ENCODE data around the gene SEC16A. TPM values are rescaled to one million over a fixed set of nuclear protein-coding genes. Genes with fewer than 3 reads are reported as not detected.

Gene SEC16A
- total and polyA plus RNA-seq, 4 donors = 11.1 to 61.0 (median 58.1) TPM

DNA sequence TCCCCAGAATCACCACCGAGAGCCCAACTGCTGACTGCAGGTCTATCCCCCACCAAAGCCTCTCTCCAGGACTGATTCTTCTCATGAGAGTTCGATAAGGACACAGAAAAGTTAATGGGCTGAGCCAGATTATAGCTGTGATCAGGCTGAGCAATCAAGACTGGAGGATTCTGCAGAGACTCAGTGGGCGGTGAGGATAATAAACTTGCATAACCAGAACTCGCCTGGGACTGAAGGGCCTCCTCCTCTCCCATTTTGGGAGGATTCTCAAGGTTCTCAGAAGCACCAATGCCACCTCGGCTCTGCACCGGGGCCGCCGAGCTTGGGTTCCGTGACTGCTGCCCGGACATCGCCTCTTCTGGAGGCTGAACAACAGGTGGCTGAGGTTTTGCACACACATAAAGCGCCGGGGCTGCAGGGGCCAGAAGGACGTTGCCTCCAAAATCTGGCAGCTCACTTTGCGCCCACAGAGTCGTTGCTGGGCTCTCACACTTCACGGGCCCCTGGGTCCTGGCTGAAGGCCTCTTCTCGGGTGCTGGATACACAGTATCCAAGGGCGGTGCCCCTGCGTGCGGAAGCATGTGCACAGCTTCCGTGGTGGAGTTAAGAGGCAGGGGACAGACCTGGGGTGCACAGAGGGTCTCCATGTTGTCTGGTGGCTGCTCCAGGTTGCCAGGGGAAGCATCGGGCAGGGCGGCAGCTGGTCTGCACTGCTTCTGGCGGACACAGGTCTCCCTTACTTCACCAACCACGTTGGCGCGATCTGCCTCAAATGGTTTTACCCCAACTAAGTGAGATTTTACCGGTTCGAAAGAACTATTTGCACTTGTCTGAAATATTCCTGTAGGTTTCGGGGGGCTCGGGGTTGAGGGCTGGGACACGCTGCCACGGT is 7.6 kb downstream of the SEC16A start:
- WGBS, 2 donors = 91 to 93% methylated on average over 34 of the region's 34 CpGs
- no peak for DNase-seq
- Histone ChIP-seq H3K4me3 (ENCODE audit: low read length in 2 of 2) (no peak overlapping the region), H3K4me1 (ENCODE audit: control insufficient read depth in 1 of 2, insufficient read depth in 2 of 2, low read length in 2 of 2) (no peaks in the 10 kb centered on the region), H3K36me3 (ENCODE audit: control insufficient read depth in 1 of 2, insufficient read depth in 2 of 2, low read length in 1 of 2) (peaks cover 0 to 8% of the 10 kb centered on the region in 2 donors), H3K27me3 (ENCODE audit: control insufficient read depth in 1 of 2, insufficient read depth in 2 of 2, low read length in 1 of 2) (no peaks in the 10 kb centered on the region), H3K9me3 (ENCODE audit: control insufficient read depth, low read length) (no peaks in the 10 kb centered on the region), H3K27ac (ENCODE audit: low read depth in 1 of 2, low read length in 2 of 2) (no peak overlapping the region)
- ATAC-seq (ENCODE audit: low FRiP score) = no peak
- intact Hi-C loops (cut with DNase I) = no loop called here

DNA sequence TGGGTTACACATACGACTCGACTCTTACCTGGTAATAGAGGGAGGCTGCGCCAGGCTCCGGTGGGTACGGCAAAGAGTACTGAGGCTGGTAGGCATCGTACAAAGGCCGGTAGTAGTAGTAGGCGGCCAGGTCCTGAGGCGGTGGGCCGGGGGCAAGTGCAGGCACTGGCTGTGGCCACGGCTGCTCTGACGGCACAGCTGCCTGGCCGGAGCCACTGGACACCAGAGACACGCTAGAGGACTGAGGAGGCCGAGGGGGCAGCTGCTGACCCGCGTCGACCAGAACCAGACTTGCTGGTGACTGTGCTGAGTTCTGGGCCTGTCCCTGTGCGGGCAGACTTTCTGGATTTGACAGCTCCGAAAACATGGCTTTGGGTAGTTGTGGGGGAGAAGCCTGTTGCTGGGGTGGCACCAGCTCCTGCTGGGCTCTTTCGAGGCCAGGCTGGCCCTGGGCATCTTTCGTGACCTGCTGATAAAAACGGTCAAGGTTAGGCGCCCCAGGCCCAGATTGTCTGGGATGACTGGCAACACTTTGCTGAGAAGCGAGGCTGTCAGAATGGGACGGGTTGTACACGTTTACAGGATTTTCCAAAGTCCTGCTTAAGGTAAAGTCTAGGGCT is 8.7 kb downstream of the SEC16A start:
- peaks cover 0 to 9% of the 10 kb centered on the region in 2 donors for H3K36me3 ChIP-seq (ENCODE audit: control insufficient read depth in 1 of 2, insufficient read depth in 2 of 2, low read length in 1 of 2)
- WGBS, 2 donors = 88 to 92% methylated on average over 27 of the region's 27 CpGs

DNA sequence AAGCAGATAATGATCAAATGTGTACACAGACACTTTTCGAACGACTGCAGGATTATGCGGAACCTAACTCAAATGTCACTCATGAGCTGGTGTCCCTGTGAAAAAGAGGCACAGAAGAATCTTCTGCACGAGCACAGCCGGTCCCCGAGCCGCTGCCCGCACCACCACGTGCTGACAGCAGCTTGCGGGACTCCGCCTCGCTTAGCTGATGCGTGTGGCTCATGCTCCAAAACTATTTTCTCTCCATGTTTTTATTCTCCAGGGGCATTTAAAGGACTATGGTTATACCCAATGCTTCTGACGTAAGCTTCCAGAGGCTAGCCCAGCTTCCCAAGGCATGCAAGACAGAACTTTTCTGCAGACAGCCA is 9.5 kb downstream of the SEC16A start:
- Histone ChIP-seq H3K27ac (ENCODE audit: low read depth in 1 of 2, low read length in 2 of 2) (no peak overlapping the region), H3K4me3 (ENCODE audit: low read length in 2 of 2) (no peak overlapping the region), H3K36me3 (ENCODE audit: control insufficient read depth in 1 of 2, insufficient read depth in 2 of 2, low read length in 1 of 2) (peaks cover 0 to 10% of the 10 kb centered on the region in 2 donors), H3K27me3 (ENCODE audit: control insufficient read depth in 1 of 2, insufficient read depth in 2 of 2, low read length in 1 of 2) (no peaks in the 10 kb centered on the region), H3K9me3 (ENCODE audit: control insufficient read depth, low read length) (no peaks in the 10 kb centered on the region), H3K4me1 (ENCODE audit: control insufficient read depth in 1 of 2, insufficient read depth in 2 of 2, low read length in 2 of 2) (no peaks in the 10 kb centered on the region)
- intact Hi-C loops (cut with DNase I) = no loop called here
- no peak for DNase-seq
- ATAC-seq (ENCODE audit: low FRiP score) = no peak
- WGBS, 2 donors = 83 to 87% methylated on average over 14 of the region's 14 CpGs

More for the DNA sequence above, 8.7 kb downstream of the SEC16A start:
- Histone ChIP-seq H3K4me3 (ENCODE audit: low read length in 2 of 2) (no peak overlapping the region), H3K9me3 (ENCODE audit: control insufficient read depth, low read length) (no peaks in the 10 kb centered on the region), H3K4me1 (ENCODE audit: control insufficient read depth in 1 of 2, insufficient read depth in 2 of 2, low read length in 2 of 2) (no peaks in the 10 kb centered on the region), H3K27me3 (ENCODE audit: control insufficient read depth in 1 of 2, insufficient read depth in 2 of 2, low read length in 1 of 2) (no peaks in the 10 kb centered on the region), H3K27ac (ENCODE audit: low read depth in 1 of 2, low read length in 2 of 2) (no peak overlapping the region)
- peak in 1 of 2 donors; percentile 68 for DNase-seq
- intact Hi-C loops (cut with DNase I) = no loop called here
- no peak for ATAC-seq (ENCODE audit: low FRiP score)

DNA sequence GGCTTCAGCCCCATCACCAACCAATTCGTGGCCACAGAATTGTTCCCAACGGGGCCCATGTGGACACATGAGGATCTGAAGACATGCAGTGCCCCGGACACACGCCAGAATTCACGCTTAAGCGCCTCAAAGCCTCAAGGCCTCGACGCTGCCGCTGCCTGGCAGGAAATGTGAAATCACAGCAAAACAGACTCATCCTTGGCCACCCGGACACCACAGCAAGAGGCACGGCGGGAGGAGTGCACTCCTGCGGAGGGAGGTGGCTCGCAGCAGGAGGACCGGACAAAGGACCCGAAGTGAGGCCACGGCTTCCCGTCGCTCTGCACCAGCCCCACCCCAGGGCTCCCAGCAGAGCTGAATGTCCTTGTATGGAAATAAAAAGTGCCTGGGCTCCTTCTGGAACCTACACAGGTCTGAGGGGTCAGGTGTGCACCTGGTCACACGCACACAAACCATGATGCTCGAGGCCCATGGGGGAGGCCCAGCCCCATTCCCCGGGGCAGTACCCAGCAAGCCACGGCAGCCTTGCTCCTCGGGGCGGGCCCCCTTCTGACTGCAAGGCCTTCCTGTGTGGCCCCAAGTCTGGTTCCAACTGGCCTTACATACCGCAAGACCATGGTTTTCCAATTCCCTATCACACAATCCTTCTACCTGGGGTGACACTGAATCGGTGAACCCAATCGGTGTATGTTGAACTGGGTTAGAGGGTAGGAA is 10.0 kb downstream of the SEC16A start:
- DNase-seq (no peak), ATAC-seq (ENCODE audit: low FRiP score) (no peak)
- intact Hi-C loops (cut with DNase I) = no loop called here
- Histone ChIP-seq H3K4me1 (ENCODE audit: control insufficient read depth in 1 of 2, insufficient read depth in 2 of 2, low read length in 2 of 2) (no peaks in the 10 kb centered on the region), H3K9me3 (ENCODE audit: control insufficient read depth, low read length) (no peaks in the 10 kb centered on the region), H3K36me3 (ENCODE audit: control insufficient read depth in 1 of 2, insufficient read depth in 2 of 2, low read length in 1 of 2) (peaks cover 0 to 11% of the 10 kb centered on the region in 2 donors), H3K4me3 (ENCODE audit: low read length in 2 of 2) (no peak overlapping the region), H3K27ac (ENCODE audit: low read depth in 1 of 2, low read length in 2 of 2) (no peak overlapping the region), H3K27me3 (ENCODE audit: control insufficient read depth in 1 of 2, insufficient read depth in 2 of 2, low read length in 1 of 2) (no peaks in the 10 kb centered on the region)
- 86 to 88% methylated on average over 28 of the region's 28 CpGs for WGBS, 2 donors

DNA sequence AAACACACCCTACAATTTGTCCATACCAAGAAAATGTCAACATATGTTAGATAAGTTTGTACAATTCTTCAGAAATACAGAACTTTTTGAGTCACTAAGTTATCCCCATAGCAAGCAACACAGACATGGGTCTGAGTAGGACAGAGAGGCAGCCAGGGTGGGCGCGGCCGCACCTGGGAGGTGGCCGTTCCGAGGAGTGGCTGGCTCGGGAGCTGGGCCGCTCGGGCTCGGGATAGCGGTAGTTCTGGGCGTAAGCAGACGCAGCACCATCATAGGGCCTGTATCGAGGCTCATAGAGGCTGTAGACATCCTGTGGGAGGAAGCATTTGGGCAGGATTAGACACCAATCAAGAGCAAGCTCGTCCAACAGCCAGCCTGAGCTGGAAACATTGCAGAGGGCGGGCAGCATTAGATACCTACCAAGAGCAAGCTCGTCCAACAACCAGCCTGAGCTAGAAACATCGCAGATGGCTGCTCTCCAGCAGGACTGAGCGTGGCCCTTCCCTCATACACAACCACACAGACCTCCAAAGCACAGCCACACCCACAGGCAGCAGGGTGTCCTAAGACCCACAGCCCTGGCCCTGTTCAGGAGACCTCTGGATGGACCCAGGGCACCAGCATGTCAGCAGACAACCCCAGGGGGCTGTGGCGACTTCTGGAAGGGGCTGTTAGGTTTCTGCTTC is 10.9 kb downstream of the SEC16A start:
- peaks cover 0 to 13% of the 10 kb centered on the region in 2 donors for H3K36me3 ChIP-seq (ENCODE audit: control insufficient read depth in 1 of 2, insufficient read depth in 2 of 2, low read length in 1 of 2)
- 87 to 88% methylated on average over 19 of the region's 19 CpGs for WGBS, 2 donors

DNA sequence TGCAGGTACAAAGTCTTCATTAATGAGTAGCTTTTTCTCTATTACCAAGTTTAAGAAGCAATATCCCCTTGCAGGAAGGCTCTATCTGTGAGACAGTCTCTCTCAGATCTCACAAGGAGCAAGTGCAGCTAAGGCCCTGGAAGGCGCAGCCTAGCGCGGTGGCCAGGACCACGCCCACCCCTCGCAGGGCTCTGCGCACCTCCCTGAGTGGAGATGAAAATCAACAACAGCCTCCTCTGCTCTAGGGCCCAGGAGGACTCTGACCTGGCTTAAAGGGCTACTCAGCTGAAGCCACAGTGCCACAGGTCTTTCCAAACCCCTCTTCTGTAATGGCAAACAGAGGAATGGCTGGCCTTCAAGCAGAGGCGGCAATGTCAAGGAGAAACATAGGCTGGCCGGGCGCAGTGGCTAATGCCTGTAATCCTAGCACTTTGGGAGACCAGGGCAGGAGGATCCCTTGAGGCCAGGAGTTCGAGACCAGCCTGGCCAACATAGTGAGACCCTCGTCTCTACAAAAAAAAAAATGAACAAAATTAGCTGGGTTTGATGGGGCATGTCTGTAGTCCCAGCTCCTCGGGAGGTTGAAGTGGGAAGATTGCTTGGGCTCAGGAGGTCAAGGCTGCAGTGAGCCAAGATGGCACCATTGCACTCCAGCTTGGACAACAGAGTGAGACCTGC is 11.9 kb downstream of the SEC16A start:
- no peak for ATAC-seq (ENCODE audit: low FRiP score)
- 90 to 92% methylated on average over 12 of the region's 12 CpGs for WGBS, 2 donors
- peaks cover 0 to 15% of the 10 kb centered on the region in 2 donors for H3K36me3 ChIP-seq (ENCODE audit: control insufficient read depth in 1 of 2, insufficient read depth in 2 of 2, low read length in 1 of 2)

More for the DNA sequence above, 10.9 kb downstream of the SEC16A start:
- H3K27me3 ChIP-seq (ENCODE audit: control insufficient read depth in 1 of 2, insufficient read depth in 2 of 2, low read length in 1 of 2) = no peaks in the 10 kb centered on the region
- no peak overlapping the region for H3K27ac ChIP-seq (ENCODE audit: low read depth in 1 of 2, low read length in 2 of 2)
- DNase-seq = no peak
- no peak overlapping the region for H3K4me3 ChIP-seq (ENCODE audit: low read length in 2 of 2)
- no peaks in the 10 kb centered on the region for H3K4me1 ChIP-seq (ENCODE audit: control insufficient read depth in 1 of 2, insufficient read depth in 2 of 2, low read length in 2 of 2)
- H3K9me3 ChIP-seq (ENCODE audit: control insufficient read depth, low read length) = no peaks in the 10 kb centered on the region
- no peak for ATAC-seq (ENCODE audit: low FRiP score)
- intact Hi-C loops (cut with DNase I) = no loop called here

DNA sequence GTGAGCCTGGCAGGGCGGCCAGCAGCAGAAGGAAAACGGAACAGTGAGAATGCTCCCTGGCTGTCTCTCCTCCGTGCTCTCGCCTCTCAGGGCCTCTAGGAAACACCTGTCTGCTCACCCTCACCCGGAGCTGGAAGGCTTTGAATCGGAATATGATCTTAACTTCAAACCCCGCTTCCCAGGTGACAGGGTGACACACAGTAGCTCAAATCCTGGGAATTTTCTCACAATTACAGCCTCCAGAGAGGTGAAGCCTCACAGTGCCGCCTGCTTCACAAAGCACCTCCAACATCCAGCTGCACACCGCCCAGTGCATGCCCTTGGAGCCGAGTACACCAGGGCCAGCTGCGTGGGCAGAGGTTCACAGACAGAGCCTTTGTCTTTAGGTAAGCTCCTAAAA is 12.5 kb downstream of the SEC16A start:
- H3K4me3 ChIP-seq (ENCODE audit: low read length in 2 of 2) = no peak overlapping the region
- intact Hi-C loops (cut with DNase I) = no loop called here
- no peaks in the 10 kb centered on the region for H3K9me3 ChIP-seq (ENCODE audit: control insufficient read depth, low read length)
- 87 to 89% methylated on average over 11 of the region's 11 CpGs for WGBS, 2 donors
- no peaks in the 10 kb centered on the region for H3K4me1 ChIP-seq (ENCODE audit: control insufficient read depth in 1 of 2, insufficient read depth in 2 of 2, low read length in 2 of 2)
- no peaks in the 10 kb centered on the region for H3K27me3 ChIP-seq (ENCODE audit: control insufficient read depth in 1 of 2, insufficient read depth in 2 of 2, low read length in 1 of 2)
- no peak for ATAC-seq (ENCODE audit: low FRiP score)
- DNase-seq = no peak
- H3K36me3 ChIP-seq (ENCODE audit: control insufficient read depth in 1 of 2, insufficient read depth in 2 of 2, low read length in 1 of 2) = peaks cover 0 to 17% of the 10 kb centered on the region in 2 donors
- no peak overlapping the region for H3K27ac ChIP-seq (ENCODE audit: low read depth in 1 of 2, low read length in 2 of 2)

More for the DNA sequence above, 11.9 kb downstream of the SEC16A start:
- H3K27me3 ChIP-seq (ENCODE audit: control insufficient read depth in 1 of 2, insufficient read depth in 2 of 2, low read length in 1 of 2) = no peaks in the 10 kb centered on the region
- H3K27ac ChIP-seq (ENCODE audit: low read depth in 1 of 2, low read length in 2 of 2) = no peak overlapping the region
- no peaks in the 10 kb centered on the region for H3K9me3 ChIP-seq (ENCODE audit: control insufficient read depth, low read length)
- intact Hi-C loops (cut with DNase I) = no loop called here
- H3K4me3 ChIP-seq (ENCODE audit: low read length in 2 of 2) = no peak overlapping the region
- no peak for DNase-seq
- no peaks in the 10 kb centered on the region for H3K4me1 ChIP-seq (ENCODE audit: control insufficient read depth in 1 of 2, insufficient read depth in 2 of 2, low read length in 2 of 2)

DNA sequence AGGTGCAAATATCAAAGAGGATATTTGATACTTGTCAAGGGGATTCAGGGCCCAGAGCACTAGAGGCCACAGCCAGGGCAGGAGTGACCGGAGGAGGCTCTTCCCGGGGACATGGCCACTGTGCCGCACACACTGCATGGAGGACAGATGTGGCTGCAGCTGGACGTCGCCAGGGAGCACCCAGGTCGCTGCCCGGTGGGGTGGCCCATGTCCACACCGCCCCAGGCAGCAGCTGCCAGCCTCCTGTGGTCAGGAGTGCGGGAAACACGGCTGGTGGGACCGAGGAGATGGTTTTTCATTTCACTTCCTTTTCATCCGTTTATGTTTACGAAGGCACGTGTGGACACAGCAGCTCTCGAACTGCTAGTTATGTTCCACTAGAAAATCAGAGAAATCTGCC is 15.1 kb downstream of the SEC16A start:
- 87 to 88% methylated on average over 15 of the region's 15 CpGs for WGBS, 2 donors
- H3K9me3 ChIP-seq (ENCODE audit: control insufficient read depth, low read length) = no peaks in the 10 kb centered on the region
- peaks cover 0 to 20% of the 10 kb centered on the region in 2 donors for H3K36me3 ChIP-seq (ENCODE audit: control insufficient read depth in 1 of 2, insufficient read depth in 2 of 2, low read length in 1 of 2)
- H3K4me1 ChIP-seq (ENCODE audit: control insufficient read depth in 1 of 2, insufficient read depth in 2 of 2, low read length in 2 of 2) = no peaks in the 10 kb centered on the region
- no peaks in the 10 kb centered on the region for H3K27me3 ChIP-seq (ENCODE audit: control insufficient read depth in 1 of 2, insufficient read depth in 2 of 2, low read length in 1 of 2)
- ATAC-seq (ENCODE audit: low FRiP score) = no peak
- H3K4me3 ChIP-seq (ENCODE audit: low read length in 2 of 2) = no peak overlapping the region
- intact Hi-C loops (cut with DNase I) = no loop called here
- no peak for DNase-seq
- H3K27ac ChIP-seq (ENCODE audit: low read depth in 1 of 2, low read length in 2 of 2) = no peak overlapping the region
